Islet of Langerhans (tissue), 1 donor: ENCODE data around the gene SNTN.

Experiments
- FAIRE-seq: peaks from one replicate; lab custom pipeline; 2011; peaks lifted over from hg19 to GRCh38; lab: Jason Lieb, UNC

SNTN gene

DNA sequence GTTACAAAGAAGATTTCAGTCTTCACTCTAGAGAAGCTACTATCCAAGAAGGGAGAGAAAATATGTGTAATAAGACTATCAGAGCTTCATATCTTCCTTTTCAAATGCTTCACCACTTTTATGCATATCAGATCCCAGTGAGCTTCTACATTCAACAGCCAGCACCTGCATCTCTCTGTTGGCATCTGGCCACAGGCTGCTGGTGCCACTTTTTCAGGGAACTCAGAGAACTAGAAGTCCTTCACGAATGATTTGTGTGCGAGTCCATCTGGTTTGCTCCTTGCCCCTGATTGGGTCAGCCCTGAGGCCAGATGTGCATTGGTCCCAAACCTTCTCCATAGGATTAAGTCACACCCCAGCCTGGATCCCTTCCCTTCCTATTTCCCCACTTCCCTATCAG lies 22.1 kb downstream of the SNTN start:
- FAIRE-seq: no peak

DNA sequence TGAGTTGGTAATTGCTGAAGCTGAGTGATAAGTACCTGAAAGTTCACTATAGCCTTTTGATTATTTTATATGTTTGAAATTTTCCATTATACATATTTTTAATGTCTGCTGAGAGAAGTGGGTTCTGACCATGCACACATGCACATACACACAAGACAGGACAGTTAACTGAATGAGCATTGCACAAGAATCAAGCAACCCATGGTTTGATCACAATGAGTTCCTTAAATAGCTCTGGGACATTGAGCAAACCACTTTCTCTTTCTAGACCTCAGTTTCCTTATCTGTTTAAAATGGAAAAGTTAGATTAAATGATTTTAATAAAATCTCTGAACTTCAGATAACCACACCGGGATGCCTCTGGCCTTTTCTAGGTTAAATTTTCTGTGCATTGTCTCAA lies 26.7 kb downstream of the SNTN start:
- FAIRE-seq: no peak

- FAIRE-seq: no peak
Measured at GRCh38 chr3:63684081-63684480, 31.6 kb downstream of the SNTN start.

DNA sequence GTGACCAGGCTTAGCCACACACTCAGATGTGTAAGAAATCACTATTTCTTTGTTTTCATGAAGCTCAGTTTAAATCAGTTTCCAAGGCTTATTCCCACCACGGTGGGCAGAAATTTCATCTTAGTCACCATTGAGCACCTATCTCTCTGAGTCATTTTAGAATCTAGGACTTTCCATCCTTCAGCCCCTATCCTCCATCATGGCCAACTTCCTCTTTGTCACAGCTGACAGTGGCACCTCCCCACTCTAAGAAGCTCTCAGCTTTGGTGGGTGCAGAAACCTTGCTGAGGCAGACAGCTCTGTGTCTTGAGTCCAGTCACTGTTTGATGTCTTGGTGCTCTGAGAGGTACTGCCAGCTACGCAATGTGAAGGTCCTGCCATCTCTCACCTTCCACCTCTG lies 32.9 kb downstream of the SNTN start:
- FAIRE-seq: no peak

DNA sequence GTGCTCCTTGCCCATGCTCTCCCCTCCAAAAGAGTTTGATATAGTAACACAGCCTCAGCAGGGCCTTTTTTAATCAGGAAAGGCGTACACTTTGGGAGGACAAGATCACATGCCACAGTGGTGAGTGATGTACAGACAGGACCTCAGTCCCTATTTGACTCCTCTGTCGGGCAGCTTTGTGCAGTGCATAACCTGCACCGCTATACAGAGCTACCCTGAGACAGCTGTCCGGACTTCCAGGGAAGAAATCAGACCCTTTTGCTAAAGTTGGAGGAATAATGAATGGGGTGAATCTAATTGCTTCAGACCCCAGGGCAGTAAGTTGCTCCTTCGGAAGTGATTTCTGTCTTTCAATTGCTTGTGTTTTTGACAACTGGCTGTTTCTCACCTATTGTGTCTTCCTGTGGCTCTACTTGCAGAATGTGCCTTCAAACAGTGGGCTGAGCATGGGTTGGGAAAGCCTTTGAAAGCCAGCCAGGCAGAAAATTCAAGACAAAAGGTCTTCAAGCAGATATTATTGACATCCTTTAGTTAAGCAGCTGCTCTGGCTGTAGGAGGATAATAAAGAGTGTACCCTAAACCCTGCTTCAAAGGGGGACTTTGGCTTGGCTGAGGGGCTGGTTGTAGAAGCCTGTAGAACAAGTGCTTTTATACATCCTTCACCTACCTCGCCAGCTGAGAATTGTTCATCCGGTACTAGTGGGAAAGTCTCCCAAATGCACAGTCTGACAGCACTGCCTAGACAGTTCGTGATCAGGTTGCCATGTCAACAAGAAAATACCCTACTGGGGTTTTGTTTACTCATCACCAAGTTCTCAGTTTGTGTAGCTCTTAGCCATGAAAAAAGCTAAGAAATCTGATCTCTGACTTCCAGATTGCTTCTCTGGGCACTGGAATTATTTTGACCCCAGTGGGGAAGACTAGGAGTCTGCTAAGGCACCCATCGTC lies 35.1 kb downstream of the SNTN start:
- FAIRE-seq: no peak

DNA sequence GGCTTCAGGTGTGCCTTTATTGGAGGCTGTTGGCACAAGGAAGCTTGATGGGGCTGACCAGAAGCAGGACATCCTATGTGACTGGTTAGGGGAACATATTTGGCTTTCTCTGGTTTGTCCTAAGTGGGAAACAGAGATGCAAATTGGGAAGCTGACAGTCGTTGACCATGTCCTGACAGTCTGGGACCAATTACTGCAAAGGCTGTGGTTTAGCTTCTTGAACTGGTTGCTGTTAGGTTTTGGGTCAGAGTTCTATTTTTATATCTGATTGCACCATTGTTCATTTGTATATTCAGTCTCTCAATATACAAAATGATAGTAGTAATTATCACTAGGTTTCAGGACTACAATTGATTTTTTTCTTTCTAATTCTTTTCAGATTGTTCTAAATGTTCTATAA lies 36.8 kb downstream of the SNTN start:
- FAIRE-seq: no peak

DNA sequence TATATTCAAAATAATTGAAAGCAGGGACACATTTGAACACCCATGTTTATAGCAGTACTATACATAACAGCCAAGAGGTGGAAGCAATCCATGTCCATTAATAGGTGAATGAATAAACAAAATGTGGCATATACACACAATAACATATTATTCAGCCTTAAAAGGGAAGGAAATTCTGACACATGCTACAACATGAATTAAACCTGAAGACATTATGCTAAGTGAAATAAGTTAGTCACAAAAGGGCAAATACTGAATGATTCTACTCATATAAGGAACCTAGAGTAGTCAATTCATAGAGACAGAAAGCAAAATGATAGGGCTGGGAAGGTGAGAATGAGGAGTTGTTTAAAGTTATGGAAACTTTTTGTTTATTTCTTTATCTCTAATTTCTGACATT lies 40.9 kb downstream of the SNTN start:
- no peak for FAIRE-seq

GRCh38 chr3:63705092-63705645 lies 52.7 kb downstream of the SNTN start:
- no peak for FAIRE-seq

GRCh38 chr3:63706321-63707085 lies 54.0 kb downstream of the SNTN start:
- no peak for FAIRE-seq

GRCh38 chr3:63707731-63708130 lies 55.3 kb downstream of the SNTN start:
- no peak for FAIRE-seq

DNA sequence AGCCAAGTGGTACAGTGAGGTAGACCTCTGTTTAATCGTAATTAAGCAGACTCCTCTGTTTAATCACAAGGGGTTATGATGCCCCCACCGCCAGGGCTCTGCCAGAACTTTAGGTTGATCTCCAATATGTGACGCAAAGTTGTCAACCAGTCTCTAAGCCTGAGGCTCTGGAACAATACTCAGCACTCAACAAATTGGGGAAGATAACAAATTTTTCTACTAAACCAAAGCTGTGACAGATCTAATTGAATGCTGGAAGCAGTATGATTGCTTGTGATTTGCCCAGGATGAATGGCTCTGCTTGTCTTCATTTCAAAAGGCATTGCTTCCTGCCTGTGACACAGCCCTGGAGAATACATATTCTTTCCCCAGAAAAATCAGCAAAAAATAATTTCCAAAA lies 57.1 kb downstream of the SNTN start:
- no peak for FAIRE-seq
